AG04450 (cell line): ENCODE results near the gene METRNL. TPM values are rescaled to one million over a fixed set of nuclear protein-coding genes. Genes with fewer than 3 reads are reported as not detected.

Source experiments
- CTCF ChIA-PET: fragments of 300-600, 350-600 bp; formaldehyde crosslinking; extraction: SDS; loops from one replicate; lab custom pipeline; 2022; ENCODE audit warnings: antibody characterized with exemption, inconsistent platforms; lab: Charles Lee
- POLR2A ChIA-PET: fragments of 350-600 bp; formaldehyde crosslinking; extraction: SDS; loops from one replicate; lab custom pipeline; 2021; ENCODE audit warnings: antibody characterized with exemption, inconsistent platforms; lab: Yijun Ruan, JAX
- DNase-seq: peaks from one replicate; pipeline ENCODE4 v3.0.0-alpha.2; 2011; ENCODE audit warnings: low read depth, low spot score
- H3K27ac ChIP-seq: one replicate; pipeline ENCODE4 v1.5.1; 2012; ENCODE audit warnings: low read depth, low read length, control low read depth
- H3K27me3 ChIP-seq: one replicate; pipeline ENCODE4 v1.6.0; 2012; ENCODE audit warnings: low read length; ENCODE audit not compliant: control insufficient read depth, insufficient read depth
- H3K4me3 ChIP-seq: 2 replicates; pipeline ENCODE4 v1.5.1; 2011; ENCODE audit warnings: mild to moderate bottlenecking, low read depth, low read length, control low read depth
- H3K9me3 ChIP-seq: 2 replicates; pipeline ENCODE4 v1.5.1; 2012; ENCODE audit warnings: low read length; ENCODE audit not compliant: control insufficient read depth, insufficient read depth
- CTCF ChIP-seq: IDR thresholded peaks from 2 replicates; pipeline ENCODE4 v1.5.1; 2011; ENCODE audit warnings: low read depth, low read length, control low read depth, inconsistent platforms
- polyA plus RNA-seq: library from polyadenylated mRNA; depleted of rRNA; stranded (reverse); fragments of >200 nt; gene quantifications from 2 replicates; pipeline ENCODE4 v1.2.3, GENCODE V29; 2011

METRNL gene
- polyA plus RNA-seq, 1 experiment: 10.9 TPM

DNA sequence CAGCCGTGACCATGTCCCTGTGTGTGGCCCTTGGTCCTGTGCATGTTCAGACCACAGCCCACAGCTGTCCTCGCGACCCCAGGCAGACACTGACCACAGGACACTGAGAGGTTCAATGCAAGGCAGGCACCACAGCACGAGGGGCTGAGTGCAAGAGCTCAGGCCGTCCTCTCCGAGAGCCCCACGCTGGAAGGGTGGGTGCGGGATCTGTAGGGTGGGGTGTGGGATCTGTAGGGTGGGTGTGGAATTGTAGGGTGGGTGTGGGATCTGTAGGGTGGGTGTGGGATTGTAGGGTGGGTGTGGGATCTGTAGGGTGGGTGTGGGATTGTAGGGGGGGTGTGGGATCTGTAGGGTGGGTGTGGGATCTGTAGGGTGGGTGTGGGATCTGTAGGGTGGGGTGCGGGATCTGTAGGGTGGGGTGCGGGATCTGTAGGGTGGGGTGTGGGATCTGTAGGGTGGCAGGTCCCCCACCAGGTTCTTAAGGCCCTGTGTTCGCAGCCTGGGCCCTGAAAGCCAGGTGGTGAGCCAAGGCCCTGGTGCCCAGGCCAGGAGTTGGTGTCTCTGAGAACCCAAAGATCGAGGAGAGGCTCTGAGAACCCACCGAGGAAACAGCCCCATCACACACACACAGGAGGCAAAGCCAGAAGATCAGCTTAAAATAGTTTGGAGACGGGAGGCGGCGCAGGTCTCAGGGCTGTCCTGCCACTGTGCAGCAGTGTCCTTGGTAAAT is 48.2 kb downstream of the METRNL start:
- POLR2A ChIA-PET: interaction anchor here (0.8 kb wide), 1 partner anchor 48 kb away, joined by 3 read pairs; no protein-coding TSS in a partner anchor
- Histone ChIP-seq H3K4me3 (no peak overlapping the region), H3K9me3 (peaks cover 2% of the 10 kb centered on the region; the same call in 1 of the 2 replicates), H3K27ac (no peak overlapping the region), H3K27me3 (peaks cover 42% of the 10 kb centered on the region)
- no peak for TF ChIP-seq CTCF
- no peak for DNase-seq
- CTCF ChIA-PET: no interaction called here

- Histone ChIP-seq H3K4me3 (no peak overlapping the region), H3K27me3 (peaks cover 40% of the 10 kb centered on the region), H3K27ac (no peak overlapping the region), H3K9me3 (peaks cover 3% of the 10 kb centered on the region; the same call in 1 of the 2 replicates)
- ChIA-PET POLR2A (no interaction called here), CTCF (no interaction called here)
- no peak for TF ChIP-seq CTCF
- DNase-seq: no peak
Observed at GRCh38 chr17:83128306-83129240, 49.2 kb downstream of the METRNL start.

- TF ChIP-seq CTCF: no peak
- POLR2A ChIA-PET: no interaction called here
- no peak for DNase-seq
- CTCF ChIA-PET: no interaction called here
- no peak overlapping the region for H3K4me3 ChIP-seq
- peaks cover 42% of the 10 kb centered on the region for H3K27me3 ChIP-seq
- H3K27ac ChIP-seq: no peak overlapping the region
- peaks cover 3% of the 10 kb centered on the region; the same call in 1 of the 2 replicates for H3K9me3 ChIP-seq
Observed at GRCh38 chr17:83129676-83130075, 50.3 kb downstream of the METRNL start.

GRCh38 chr17:83131401-83132011 is 52.1 kb downstream of the METRNL start:
- Histone ChIP-seq H3K4me3 (no peak overlapping the region), H3K9me3 (peaks cover 7% of the 10 kb centered on the region; the same call in 1 of the 2 replicates), H3K27ac (no peak overlapping the region), H3K27me3 (peaks cover 32% of the 10 kb centered on the region)
- POLR2A ChIA-PET: no interaction called here
- no peak for TF ChIP-seq CTCF
- no peak for DNase-seq
- CTCF ChIA-PET: interaction anchor here (0.7 kb wide), 1 partner anchor 217 kb away, joined by 3 read pairs; no protein-coding TSS in a partner anchor
